GM19324 (cell line): ENCODE data around the gene CHMP1A.
"Not testable (repeated sequence)": the region's sequence is repeated elsewhere in the genome, so short reads cannot be mapped to it uniquely, and the experiment has no call there.

ENCODE experiments used
- ATAC-seq: cut with Tn5 transposase; IDR thresholded peaks from one replicate; pipeline ENCODE4 v1.9.1; 2021; ENCODE audit warnings: mild to moderate bottlenecking, moderate library complexity; ENCODE audit not compliant: unreplicated experiment, low FRiP score

Gene CHMP1A

GRCh38 chr16:89693289-89693731, 35.8 kb upstream of the CHMP1A start:
- no peak for ATAC-seq

GRCh38 chr16:89691986-89692569, 34.6 kb upstream of the CHMP1A start:
- ATAC-seq = no peak

- ATAC-seq = no peak
Observed at GRCh38 chr16:89691231-89691985, 33.9 kb upstream of the CHMP1A start.

- no peak for ATAC-seq
Observed at GRCh38 chr16:89690392-89690901, 32.9 kb upstream of the CHMP1A start.

GRCh38 chr16:89689621-89690020, 32.1 kb upstream of the CHMP1A start:
- not testable (repeated sequence) for ATAC-seq

- ATAC-seq = no peak
Observed at GRCh38 chr16:89689142-89689541, 31.6 kb upstream of the CHMP1A start.

DNA sequence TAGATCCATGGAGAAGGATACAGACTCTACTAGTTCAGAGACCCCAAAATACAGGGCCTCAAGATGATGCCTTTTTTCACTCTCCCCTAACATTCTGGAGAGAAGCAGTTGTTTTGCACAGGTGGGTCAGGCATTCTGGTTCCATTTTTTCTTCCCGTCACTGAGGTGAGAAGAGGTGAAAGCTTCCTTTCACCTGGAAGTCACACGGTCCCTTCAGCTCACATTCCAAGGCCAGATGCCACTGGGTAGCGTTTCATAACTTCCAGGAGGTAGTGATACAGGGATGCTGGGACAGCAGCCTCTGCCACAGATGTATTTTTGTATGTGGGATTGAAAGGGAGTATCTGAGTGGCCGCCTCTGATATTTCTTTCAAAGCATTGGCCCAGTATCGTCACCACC, 30.9 kb upstream of the CHMP1A start:
- no peak for ATAC-seq

DNA sequence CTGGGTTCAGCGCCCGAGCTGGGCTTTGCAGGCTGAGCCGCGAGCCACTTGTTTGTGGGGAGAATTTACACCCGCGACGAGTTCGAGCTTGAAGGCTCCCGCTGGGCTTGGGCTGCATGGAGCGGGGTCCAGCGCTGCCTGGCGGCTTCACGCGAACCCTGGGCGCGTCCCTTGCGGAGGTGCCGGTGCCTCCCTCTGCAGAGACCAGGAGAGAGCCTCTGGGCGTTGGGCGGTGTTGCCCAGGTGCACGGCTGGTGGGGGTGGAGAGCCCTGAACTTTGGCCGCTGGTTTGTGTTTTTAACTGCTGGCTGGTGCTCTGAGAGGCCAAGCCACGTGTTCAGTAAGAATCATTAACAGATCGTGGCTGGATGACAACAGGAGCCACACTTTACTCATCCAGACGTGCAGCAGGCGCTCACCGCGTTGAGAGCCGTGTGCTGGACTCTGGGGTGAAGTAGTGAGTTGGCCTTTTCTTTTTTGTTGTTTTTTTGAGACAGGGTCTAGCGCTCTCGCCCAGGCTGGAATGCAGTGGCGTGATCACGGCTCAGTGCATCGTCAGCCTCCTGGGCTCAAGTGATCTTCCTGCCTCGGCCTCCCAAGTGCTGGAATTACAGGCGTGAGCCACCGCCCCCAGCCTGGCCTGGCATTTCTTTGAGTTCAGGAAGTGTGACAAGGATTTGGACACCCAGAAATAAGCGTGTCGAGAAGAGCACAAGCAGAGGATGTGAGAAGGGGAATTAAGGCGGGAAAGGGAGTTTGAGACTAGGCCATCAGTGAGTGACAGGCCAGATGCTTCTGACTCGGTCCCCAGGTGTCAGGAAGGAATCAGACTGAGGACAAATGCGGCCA, 29.8 kb upstream of the CHMP1A start:
- ATAC-seq = peak; percentile 53

- peak; percentile 88 for ATAC-seq
Observed at GRCh38 chr16:89686520-89687091, 29.1 kb upstream of the CHMP1A start, which contains the start of gene CDK10. Gene CDK10, plus strand, starts transcription at chr16:89686689. Its CDS starts 22 bp downstream, at chr16:89686711.

DNA sequence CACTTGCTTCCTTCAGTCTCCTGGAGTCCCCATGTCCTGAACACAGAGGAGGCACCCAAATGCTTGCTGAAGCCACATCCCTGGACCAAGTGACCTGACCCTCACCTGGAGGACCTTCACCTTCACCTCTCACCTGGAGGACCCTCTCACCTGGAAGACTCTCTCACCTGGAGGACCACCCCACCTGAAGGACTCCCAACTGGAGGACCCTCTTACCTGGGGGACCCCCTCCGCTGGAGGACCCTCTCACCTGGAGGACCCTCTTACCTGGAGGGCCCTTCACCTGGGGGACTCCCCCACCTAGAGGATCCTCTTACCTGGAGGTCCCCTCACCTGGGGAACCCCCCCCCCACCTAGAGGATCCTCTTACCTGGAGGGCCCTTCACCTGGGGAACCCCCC, 28.4 kb upstream of the CHMP1A start:
- no peak for ATAC-seq

DNA sequence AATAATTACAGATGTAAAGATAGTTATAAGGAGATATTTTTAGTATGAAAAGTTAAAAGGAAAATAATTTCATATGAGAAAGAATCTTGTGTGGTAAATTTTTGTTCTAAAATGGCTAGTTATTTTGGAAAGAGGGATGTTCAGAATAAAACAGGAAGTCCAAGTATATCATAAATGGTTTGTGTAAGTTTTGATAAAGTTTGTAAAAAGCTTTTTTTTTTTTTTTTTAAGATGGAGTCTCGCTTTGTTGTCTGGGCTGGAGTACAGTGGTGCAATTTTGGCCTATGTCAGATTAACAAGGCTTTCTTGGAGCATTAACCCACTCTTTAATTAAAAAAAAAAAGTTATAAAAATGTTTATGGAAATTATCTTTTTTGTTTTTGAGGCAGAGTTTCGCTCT, 20.8 kb upstream of the CHMP1A start:
- no peak for ATAC-seq

- no peak for ATAC-seq
Observed at GRCh38 chr16:89672177-89672941, 14.9 kb upstream of the CHMP1A start.

DNA sequence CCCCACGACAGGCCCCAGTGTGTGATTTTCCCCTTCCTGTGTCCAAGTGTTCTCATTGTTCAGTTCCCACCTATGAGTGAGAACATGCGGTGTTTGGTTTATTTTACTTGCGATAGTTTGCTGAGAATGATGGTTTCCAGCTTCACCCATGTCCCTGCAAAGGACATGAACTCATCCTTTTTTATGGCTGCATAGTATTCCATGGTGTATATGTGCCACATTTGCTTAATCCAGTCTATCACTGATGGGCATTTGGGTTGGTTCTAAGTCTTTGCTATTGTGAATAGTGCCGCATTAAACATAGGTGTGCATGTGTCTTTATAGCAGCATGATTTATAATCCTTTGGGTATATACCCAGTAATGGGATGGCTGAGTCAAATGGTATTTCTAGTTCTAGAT, 14.1 kb upstream of the CHMP1A start:
- ATAC-seq = not testable (repeated sequence)

- ATAC-seq = no peak
Observed at GRCh38 chr16:89670496-89671431, 13.3 kb upstream of the CHMP1A start.

GRCh38 chr16:89669755-89670154, 12.2 kb upstream of the CHMP1A start:
- ATAC-seq = no peak

- no peak for ATAC-seq
Observed at GRCh38 chr16:89668790-89669158, 11.3 kb upstream of the CHMP1A start.

DNA sequence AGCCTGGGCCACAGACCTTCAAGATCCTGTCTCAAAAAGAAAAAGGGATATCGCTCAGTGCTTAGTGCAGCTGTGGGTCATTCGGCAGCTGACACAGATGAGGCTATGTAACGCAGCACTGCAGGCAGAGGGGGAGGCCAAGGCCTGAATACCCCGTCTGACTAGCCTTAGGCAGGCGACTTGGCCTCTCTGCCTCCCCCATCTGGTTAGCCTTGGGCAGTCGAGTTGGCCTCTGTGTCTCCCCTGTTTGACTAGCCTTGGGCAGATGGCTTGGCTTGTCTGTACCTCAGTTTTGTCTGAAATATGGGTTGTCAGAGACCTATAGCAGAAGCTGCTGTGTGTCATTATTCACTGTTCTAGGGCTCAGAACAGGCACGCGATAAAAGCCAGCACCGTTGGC, 10.1 kb upstream of the CHMP1A start:
- ATAC-seq = no peak

DNA sequence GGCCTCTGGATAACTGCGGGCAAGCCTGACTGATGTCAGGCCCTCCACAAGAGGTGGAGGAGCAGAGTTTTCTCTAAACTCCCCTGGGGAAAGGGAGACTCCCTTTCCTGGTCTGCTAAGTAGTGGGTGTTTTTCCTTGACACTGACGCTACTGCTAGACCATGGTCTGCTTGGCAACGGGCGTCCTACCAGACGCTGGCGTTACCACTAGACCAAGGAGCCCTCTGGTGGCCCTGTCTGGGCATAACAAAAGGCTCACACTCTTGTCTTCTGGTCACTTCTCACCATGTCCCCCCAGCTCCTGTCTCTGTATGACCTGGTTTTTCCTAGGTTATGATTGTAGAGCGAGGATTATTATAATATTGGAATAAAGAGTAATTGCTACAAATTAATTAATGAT, 9.5 kb upstream of the CHMP1A start:
- ATAC-seq = not testable (repeated sequence)

GRCh38 chr16:89664238-89664637, 6.7 kb upstream of the CHMP1A start:
- not testable (repeated sequence) for ATAC-seq
